HFF-Myc (cell line): Measurements from ENCODE around the gene NOL8.

Experiments
- DNase-seq: peaks from one replicate; pipeline ENCODE4 v3.0.0-alpha.2; 2011; ENCODE audit warnings: low read depth; ENCODE audit errors: extremely low read depth
- H3K4me3 ChIP-seq: replicated peaks from 2 replicates; pipeline ENCODE4 v1.5.1; 2011; ENCODE audit warnings: low read depth, mild to moderate bottlenecking, control low read depth, low read length
- TF ChIP-seq, protein P1 (sequence below): IDR thresholded peaks from 2 replicates; pipeline ENCODE4 v1.5.1; 2012; ENCODE audit warnings: mild to moderate bottlenecking, low read depth, low read length, control low read depth; ENCODE audit errors: missing control alignments

The NOL8 gene

DNA sequence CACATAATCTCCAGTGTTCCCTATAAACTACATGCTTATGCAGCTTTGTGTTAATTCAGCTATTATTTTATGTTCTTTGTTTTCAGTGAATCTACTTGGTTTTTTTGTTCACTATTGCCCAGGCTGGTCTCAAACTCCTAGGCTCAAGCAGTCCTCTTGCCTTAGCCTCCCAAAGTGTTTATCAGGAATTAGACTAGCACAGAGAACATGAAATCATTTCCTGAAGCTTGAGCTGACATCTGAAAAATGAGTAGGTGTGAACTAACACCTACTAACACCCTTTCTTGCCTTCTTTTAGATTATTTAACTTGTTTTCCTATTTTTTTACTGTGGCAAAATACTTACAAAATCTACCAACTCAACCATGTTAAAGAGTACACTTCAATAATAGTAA, 25.6 kb upstream of the NOL8 start:
- TF ChIP-seq, protein P1, sequence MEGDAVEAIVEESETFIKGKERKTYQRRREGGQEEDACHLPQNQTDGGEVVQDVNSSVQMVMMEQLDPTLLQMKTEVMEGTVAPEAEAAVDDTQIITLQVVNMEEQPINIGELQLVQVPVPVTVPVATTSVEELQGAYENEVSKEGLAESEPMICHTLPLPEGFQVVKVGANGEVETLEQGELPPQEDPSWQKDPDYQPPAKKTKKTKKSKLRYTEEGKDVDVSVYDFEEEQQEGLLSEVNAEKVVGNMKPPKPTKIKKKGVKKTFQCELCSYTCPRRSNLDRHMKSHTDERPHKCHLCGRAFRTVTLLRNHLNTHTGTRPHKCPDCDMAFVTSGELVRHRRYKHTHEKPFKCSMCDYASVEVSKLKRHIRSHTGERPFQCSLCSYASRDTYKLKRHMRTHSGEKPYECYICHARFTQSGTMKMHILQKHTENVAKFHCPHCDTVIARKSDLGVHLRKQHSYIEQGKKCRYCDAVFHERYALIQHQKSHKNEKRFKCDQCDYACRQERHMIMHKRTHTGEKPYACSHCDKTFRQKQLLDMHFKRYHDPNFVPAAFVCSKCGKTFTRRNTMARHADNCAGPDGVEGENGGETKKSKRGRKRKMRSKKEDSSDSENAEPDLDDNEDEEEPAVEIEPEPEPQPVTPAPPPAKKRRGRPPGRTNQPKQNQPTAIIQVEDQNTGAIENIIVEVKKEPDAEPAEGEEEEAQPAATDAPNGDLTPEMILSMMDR = no peak
- H3K4me3 ChIP-seq = no peak overlapping the region
- no peak for DNase-seq

DNA sequence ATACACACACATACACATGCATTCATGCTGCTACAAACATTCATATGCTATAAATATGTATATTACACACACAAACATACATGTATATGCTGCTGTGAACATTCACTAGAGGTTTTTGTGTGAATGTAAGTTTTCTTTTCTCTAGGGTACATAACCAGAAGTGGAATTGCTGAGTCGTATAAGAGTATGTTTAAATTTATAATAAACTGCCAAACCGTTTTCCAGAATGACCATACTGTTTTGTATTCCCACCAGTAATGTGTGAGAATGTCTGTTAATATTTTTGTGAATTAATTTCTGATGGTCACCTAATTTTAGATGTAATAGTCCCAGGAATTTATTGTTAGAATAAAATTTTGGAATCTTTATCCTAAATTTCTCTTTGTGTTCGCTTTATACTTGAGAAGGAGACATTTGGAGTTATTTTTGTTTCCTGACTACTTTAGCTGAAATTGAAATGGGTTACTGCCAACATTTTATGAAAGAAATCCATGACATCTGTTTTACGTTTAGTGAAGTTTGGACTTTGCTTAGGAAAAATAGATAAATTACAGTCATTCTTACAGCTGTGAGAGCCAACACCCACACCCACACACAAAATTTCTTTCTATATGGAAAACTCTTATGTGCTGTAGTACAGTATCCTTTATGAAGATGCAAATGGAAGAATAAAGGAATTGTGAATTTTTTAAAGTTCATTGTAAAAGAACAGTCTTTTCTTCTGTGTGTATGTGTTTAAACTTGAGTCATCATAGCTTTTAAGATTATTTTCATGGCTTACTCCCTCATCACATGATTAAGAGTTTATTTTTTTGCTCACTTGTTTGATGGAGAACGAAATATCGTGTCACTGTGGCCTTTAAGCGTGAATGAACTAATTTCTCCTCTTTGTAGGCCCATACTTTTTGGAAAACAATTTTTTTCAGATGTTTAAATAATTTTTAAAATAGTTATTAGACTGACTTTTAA, 24.9 kb upstream of the NOL8 start:
- TF ChIP-seq, protein P1 = no peak
- no peak overlapping the region for H3K4me3 ChIP-seq
- DNase-seq = peak; percentile 48

DNA sequence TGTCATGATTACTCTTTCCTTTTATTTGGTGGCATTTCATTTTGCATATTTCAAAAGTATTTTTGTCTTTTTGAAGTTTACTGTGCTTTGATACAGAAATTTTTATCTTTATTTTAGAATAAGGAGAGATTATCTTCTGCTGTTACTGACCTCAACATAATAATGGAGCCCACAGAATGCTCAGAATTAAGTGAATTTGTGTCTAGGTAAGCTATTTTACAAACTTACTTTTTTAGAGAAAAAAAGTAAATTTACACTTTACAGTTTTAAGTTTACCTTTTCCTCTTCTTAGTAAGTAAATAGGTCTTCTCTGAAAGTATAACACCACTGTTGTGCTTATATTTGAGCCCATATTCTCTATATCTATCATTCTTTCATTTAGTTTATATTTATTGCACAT, 20.4 kb upstream of the NOL8 start:
- H3K4me3 ChIP-seq = no peak overlapping the region
- TF ChIP-seq, protein P1 = no peak
- no peak for DNase-seq

DNA sequence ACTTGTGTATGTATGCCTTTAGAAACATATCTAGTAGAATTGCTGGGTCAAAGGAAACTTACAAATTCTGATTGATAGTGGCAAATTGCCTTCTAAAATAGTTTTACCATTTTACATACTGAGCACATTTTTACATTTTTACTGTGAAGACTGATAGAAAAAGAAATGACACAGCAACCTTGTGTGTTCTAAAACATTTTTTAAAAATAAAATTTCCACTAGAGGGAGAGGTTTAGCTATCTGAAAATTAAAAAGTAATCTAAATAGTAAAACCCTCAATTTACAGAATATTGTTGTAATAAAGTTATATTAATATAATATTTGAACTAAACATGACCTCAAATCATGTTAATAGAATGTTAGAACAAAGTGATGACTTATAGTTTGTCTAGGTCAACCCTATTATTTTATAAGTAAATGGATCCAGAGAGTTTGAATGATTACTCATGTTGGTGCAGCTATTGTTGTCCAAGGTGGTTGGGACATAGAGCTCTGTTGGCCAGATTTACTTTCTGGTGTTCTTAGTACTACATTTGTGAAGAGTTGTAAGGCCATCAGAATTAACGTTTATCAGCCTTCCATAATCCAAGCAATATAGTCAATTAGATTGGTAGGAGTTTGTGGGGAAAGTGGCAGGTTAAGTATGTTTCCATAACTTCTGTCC, 17.8 kb upstream of the NOL8 start:
- TF ChIP-seq, protein P1 = no peak
- no peak for DNase-seq

DNA sequence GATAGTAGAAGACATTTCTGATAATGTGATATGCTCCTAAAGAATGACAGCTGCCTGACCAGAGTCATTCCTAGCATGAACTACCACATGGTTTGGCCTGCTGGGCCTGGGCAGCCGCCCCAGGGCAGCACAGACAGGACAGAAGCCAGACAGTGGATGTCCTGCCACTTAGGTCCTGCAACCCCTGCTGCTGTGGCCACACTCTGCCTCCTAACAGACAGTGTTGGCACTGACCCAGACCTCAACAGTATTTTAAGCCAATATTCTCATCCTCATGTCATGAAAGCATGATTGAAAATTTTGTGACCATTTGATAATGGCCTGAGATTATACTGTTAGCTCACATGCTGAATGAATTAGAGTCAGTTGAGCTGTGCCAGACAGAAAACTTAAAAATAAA, 16.4 kb upstream of the NOL8 start:
- H3K4me3 ChIP-seq = no peak overlapping the region
- TF ChIP-seq, protein P1 = no peak
- no peak for DNase-seq

More for the DNA sequence above, 17.8 kb upstream of the NOL8 start:
- no peak overlapping the region for H3K4me3 ChIP-seq

DNA sequence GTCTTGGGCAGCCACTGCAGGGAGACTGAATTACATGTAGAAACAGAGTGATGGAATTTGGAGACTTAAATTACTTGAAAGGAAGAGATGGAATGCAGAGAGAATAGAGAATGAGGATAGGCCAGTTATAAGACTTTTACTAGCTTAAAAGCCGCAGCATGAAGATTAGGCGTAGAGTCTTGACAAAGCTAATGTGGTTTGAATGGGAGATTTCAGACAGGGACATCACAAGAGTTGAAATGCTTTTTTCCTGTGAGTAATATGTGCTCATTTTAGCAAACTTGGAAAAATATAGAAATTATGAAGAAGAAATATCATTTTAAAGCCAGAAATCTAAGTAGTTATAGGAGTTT, 8.1 kb upstream of the NOL8 start:
- TF ChIP-seq, protein P1 = no peak
- H3K4me3 ChIP-seq = no peak overlapping the region
- DNase-seq = no peak
